ENCODE measurements around the gene SORCS3.

DNA sequence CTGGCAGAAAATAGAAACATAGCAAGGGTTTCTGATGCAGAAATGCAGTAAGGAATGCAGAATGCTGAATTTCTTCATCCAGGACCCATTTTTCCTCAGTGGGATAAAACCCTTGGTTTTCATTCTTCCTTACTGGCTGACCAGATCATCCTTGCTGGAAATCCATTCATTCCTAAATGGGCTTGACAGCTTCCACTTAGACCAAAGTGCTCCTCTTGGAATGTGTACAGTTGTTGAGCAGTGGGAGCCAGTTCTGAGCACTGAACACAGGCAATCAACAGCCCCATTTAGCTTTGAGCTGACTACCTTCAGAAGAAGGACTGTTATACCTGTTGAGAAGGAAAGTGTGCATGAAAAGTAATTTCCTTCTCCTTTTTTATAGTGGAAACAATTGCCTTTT lies 232.1 kb downstream of the SORCS3 start:
- TF ChIP-seq JUND (IDR thresholded peaks at IDR 0.05) (no peak), EZH2phosphoT487 (IDR thresholded peaks at IDR 0.05; ENCODE audit: borderline replicate concordance) (no peak), ZFX (IDR thresholded peaks at IDR 0.05) (no peak), EGR1 (IDR thresholded peaks at IDR 0.05; ENCODE audit: low read depth) (no peak), POLR2A (IDR thresholded peaks at IDR 0.05; ENCODE audit: borderline replicate concordance, extremely low read depth, insufficient read depth, insufficient read length) (no peak), POLR2AphosphoS5 (IDR thresholded peaks at IDR 0.05; ENCODE audit: low read depth, low read length) (no peak), SRF (IDR thresholded peaks at IDR 0.05; ENCODE audit: low read depth) (no peak)
- TF ChIP-seq, protein P1, sequence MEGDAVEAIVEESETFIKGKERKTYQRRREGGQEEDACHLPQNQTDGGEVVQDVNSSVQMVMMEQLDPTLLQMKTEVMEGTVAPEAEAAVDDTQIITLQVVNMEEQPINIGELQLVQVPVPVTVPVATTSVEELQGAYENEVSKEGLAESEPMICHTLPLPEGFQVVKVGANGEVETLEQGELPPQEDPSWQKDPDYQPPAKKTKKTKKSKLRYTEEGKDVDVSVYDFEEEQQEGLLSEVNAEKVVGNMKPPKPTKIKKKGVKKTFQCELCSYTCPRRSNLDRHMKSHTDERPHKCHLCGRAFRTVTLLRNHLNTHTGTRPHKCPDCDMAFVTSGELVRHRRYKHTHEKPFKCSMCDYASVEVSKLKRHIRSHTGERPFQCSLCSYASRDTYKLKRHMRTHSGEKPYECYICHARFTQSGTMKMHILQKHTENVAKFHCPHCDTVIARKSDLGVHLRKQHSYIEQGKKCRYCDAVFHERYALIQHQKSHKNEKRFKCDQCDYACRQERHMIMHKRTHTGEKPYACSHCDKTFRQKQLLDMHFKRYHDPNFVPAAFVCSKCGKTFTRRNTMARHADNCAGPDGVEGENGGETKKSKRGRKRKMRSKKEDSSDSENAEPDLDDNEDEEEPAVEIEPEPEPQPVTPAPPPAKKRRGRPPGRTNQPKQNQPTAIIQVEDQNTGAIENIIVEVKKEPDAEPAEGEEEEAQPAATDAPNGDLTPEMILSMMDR (IDR thresholded peaks at IDR 0.05 in 2 of 3, conservative IDR thresholded peaks at IDR 0.05 in 1 of 3; ENCODE audit: borderline replicate concordance in 1 of 3, insufficient read depth in 1 of 3, low read depth in 2 of 3, low read length in 2 of 3) = no peak
- TF ChIP-seq, protein P2, sequence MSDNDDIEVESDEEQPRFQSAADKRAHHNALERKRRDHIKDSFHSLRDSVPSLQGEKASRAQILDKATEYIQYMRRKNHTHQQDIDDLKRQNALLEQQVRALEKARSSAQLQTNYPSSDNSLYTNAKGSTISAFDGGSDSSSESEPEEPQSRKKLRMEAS (IDR thresholded peaks at IDR 0.05) = no peak
- TF ChIP-seq, protein P3, sequence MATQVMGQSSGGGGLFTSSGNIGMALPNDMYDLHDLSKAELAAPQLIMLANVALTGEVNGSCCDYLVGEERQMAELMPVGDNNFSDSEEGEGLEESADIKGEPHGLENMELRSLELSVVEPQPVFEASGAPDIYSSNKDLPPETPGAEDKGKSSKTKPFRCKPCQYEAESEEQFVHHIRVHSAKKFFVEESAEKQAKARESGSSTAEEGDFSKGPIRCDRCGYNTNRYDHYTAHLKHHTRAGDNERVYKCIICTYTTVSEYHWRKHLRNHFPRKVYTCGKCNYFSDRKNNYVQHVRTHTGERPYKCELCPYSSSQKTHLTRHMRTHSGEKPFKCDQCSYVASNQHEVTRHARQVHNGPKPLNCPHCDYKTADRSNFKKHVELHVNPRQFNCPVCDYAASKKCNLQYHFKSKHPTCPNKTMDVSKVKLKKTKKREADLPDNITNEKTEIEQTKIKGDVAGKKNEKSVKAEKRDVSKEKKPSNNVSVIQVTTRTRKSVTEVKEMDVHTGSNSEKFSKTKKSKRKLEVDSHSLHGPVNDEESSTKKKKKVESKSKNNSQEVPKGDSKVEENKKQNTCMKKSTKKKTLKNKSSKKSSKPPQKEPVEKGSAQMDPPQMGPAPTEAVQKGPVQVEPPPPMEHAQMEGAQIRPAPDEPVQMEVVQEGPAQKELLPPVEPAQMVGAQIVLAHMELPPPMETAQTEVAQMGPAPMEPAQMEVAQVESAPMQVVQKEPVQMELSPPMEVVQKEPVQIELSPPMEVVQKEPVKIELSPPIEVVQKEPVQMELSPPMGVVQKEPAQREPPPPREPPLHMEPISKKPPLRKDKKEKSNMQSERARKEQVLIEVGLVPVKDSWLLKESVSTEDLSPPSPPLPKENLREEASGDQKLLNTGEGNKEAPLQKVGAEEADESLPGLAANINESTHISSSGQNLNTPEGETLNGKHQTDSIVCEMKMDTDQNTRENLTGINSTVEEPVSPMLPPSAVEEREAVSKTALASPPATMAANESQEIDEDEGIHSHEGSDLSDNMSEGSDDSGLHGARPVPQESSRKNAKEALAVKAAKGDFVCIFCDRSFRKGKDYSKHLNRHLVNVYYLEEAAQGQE (IDR thresholded peaks at IDR 0.05; ENCODE audit: low read depth) = no peak
